ENCODE measurements around the gene TH.
A peak's percentile ranks its signal among the peaks of the same experiment; 100 is the strongest.
"Not testable (repeated sequence)": the region's sequence is repeated elsewhere in the genome, so short reads cannot be mapped to it uniquely, and the experiment has no call there.

TH gene

DNA sequence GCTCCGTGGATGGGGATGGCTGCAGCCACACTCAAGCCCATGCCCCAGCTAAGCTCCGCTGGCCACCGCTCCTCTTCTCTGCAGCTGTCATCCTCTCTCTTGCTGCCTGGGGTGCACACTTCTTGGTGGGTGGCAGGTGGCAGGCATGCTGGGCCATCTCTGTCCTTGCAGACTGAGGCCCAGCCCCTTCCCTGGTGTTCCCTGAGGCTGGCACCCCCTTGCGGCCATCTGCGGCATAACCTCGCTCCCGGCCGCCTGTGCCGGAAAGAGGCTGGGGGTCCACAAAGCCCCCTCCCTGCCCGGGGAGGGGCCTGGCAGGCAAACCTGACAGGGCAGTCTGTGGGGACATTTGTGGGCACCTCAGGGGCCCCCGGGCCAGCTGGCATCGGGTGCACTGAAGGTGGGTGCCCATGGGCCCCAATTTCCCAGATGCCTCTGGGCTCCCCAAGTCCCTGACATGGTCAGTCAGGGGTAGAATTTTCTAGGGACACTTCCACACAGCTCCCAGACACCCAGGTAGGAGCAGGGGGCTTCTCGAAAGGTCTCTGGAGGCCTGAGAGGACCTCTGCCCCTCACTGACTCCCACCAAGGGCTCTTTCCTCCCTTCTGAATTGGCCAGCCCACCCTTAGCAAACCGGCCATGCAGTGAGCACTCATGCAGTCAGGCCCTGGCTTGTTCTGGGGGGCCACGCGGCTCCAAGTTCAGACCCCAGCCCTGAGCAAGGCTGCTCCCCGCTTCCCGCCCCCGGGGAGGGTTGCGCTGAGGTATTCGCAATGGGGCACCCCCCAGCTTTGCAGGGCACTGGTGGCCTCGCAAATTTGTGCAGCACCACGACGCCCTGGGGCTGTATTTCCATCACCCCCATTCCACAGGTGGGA is 23.5 kb upstream of the TH start:
- DNase-seq: peak in 3 of 5 donors; percentile 20 to 24 (median 20)

DNA sequence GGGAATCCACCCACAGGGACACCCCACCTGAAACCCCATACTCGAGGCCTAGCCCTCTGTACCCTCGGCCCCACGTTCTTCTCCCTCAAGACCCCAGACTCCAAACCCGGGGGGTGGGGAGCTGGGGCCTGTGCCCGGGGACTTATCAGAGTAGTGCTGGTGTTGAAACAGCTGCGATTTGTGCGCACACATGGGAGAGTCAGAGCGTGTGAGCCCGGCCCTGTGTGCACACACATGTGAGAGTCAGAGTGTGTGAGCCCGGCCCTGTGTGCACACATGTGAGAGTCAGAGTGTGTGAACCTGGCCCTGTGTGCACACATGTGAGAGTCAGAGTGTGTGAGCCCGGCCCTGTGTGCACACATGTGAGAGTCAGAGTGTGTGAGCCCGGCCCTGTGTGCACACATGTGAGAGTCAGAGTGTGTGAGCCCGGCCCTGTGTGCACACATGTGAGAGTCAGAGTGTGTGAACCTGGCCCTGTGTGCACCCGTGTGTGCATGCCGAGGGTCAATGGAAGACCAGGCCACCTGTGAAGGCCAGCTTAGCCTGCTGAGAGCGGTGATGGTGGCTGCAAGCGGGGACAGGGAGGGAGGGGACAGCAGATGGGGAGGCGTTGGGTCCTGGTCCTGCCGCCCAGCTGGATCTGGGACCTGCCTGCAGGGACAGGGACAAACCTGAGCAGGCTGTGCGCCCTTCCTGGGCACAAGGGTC is 22.4 kb upstream of the TH start:
- DNase-seq: not testable (repeated sequence)

DNA sequence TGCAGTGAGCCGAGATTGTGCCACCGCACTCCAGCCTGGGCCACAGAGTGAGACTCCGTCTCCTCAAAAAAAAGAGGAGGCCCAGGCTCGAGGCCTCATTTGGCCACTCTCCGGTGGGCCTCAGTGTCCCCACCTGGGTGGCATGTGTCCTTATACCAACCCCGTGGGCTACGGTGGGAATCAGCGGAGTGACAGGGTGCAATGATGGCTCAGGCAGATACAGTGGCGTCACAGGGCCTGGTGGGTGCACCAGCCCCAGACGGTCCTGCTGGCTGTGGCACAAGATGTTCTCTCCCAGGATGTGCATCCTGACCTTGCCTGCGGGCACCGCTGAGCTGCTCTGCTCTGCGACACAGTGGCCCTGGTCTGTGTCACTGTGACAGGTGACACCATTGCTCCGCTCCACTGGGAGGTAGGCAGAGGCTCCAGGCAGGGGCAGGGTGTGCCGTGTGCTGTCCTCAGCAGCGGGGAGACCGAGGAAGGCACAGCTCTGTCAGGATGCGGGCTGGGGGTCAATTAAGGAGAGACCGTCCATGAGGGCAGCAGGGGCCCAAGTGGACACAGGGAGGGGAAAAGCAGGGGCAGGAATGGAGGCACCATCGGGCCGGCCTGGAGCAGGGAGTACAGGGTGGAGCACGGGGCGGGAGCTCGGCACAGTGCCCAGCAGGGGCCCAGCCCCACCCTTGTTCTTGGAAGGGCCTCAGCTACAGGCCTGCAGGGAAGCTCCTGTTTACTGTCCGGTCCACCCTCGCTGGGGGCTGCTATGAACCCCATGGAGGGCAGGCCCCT is 21.7 kb upstream of the TH start:
- no peak for DNase-seq

DNA sequence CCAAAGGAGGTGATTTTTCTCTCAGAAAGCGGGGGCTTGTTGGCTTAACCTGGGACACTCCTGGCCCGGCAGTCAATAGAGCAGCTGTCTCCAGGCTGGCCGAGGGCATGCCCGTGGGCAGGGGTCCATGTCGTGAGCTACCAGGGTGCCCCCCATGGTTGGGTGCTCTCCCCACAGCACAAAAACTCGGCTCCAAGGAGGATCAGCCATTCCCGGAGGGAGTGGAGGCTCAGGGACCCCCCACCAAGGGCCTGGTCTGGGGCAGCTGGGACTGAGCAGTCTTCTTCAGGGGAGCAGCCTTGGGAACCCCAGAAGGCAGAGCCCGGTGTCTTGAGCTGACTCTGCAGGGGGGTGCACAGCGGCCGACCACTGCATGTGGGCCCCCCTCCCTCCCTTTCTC is 20.8 kb upstream of the TH start:
- DNase-seq: no peak

DNA sequence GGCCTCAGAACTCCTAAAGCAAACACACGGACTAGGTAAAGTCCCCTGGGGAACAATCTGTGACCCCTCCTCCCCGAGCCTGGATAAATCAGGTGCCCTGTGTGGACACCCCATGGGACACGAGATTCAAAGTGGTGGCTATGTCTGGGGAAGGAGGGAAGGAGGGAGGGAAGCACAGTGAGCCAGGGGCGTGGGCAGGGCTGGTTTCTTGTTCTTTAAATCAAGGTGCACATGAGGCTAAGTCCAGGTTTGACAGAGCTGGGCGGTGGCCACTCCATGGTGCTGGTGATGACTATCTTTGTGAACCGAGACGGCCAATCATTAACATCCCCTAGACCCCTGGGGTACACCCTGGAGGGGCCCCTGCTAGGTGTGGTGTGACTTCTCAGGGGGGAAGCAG is 20.3 kb upstream of the TH start:
- no peak for DNase-seq

DNA sequence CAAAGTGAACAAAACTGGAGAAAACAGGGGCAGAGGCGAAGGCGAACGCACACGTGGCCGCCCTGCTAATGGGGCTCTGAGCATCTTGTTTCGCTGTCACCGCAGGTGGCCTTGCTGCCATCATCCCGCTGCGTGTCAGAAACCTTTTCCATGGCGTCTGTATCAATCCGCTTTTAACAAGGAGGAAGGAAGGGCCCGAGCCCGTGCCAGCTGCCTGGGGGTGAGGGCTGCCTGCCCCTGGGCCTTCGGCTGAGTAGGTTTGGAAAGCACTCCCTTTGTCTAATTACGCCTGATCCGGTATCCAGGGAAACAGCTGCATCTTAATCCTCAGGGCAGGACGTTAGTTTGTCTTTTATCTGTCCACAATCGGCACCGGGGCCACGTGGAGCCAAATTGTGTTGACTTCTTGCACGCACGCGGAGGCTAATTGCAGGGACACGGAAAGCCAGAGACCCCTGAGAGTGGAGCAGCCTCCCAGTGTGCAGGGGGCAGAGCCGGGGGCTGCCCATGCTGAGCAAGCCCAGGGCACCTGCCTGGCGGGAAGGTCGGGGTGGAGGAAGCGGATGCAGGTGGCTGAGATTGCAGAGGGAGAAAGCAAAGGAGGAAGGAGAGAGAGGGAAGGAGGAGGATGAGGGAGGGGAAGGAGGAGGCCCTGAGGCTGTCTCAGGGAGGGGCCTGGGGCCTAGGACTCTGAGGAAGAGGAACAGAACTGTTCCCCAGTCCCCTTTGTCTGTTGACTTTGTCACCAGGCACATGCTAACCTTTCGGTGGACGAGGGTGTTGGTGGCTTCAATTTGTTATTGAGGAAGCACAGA is 19.2 kb upstream of the TH start:
- DNase-seq: no peak

DNA sequence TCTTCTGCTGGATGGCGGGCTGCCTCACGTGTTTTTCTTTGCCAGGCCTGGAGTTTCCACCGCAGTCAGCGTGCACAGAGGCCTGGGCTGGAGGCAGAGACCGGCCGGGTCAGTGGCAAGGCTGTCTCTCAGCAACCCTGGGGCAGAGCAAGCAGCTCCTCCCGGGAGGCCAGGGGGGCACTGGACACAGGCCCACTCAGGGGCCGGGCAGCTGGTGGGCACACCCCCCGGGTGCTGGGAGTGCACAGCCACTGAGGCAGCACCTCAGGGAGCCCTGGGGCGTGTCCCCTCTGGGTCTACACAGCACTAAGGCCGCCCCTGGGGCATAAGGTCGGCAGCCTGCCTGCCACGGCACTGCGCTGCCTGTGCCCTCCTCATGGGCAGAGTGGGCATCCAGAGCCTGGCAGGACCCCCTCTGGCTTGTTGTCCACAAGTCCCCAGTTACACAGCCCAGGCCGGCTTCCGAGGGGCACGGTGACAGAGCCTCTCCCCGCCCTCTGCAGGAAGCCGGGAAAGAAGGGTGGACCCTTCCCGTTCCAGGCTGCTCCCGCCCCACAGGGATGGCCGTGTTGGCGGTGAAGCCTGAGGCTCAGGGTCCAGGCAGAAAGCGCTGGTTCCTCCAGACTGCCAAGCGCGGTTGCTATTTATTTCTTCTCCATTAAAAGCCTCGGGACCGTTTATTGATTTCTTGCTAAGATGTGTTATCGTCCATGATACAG is 18.5 kb upstream of the TH start:
- DNase-seq: no peak

DNA sequence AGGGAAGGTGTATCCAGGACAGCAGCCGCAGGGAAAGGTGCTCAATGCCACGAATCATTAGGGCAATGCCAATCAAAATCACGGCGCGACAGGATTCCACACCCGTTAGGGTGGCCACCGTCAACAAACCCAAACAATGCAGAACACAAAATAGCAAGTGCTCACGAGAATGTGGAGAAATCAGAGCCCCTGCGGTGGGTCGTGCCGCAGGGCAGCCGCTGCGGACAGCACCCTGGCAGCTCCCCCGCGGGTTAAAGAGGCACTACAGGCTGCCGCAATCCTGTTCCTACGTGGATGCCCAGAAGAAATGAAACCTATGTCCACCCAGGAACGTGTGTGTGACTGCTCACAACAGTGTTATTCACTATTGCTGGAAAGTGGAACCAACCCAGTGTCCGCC is 17.1 kb upstream of the TH start:
- DNase-seq: no peak

DNA sequence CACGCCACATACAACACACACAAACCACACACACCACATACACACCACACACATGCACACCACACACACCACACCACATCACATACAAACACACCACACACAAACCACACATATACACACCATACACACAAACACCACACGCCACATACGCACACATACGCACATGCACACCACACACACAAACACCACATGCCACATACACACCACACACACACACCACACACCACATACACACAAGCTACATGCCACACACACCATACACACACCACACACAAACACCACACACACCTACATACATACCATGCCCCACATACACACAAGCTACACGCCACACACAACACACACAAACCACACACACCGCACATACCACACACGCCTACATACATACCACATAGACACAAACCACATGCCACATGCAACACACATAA is 15.7 kb upstream of the TH start:
- no peak for DNase-seq

DNA sequence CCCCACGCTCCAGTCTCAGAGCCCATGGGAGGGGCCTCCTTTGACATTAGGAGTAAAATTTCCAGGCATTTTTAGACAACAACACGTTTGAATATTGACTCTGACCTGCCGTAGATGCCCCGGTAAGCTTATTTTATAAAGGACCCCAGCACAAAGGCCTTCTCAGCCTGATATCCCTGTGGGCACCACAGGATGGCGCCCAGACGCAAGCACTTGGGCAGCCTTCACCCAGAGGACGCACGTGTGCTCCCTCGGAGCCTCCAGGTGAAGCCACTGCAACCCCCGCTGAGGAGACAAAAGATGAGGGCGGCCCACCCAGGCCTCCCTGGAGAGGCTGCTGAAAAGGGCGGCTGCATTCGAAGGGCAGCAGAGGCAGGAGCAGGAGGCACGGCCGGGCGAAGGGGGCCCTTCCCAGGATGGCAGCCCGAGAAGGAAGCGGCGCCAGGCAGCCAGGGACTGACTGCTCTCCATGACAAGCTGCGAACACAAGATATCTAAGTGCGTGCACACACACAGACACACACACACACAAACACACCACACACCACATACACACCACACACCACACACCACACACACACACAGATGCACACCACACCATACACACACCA is 15.2 kb upstream of the TH start:
- peak in 3 of 5 donors; percentile 16 to 36 (median 18) for DNase-seq

DNA sequence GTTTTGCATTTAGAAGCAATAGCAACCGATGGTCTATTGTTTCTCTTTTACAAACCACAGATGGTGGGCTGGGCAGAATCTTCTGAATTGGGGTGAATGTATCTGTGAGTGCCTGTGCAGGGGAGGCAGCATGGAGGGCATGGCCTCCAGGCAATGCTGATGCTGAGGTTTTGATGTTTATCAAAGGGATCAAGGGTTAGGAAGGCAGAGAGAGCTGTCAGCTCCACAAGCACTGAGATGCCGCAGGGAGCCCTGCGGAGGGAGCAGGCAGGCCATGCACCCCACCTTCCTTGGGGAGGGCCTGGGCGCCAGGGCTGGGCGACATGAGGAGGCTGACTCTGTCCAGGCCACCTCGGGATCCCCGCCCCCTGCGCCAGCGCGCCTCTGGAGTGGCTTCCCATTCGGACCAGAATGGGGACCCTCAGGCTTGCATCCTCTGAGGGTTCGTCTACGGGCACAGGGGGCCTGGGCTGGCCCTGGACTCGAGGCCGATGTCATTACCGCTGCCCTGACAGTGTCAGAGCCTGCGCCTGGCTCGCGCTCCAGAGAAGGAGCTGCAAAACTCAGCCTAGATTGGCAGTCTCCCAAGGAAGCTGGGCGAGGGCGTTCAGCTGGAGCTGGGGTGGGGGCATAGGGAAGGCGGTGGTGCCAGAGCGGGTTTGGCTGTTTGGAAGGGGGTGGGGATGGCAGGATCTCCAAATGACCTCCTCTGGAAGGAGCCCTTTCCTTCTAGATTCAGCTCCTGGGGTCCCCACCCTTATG is 13.9 kb upstream of the TH start:
- no peak for DNase-seq

DNA sequence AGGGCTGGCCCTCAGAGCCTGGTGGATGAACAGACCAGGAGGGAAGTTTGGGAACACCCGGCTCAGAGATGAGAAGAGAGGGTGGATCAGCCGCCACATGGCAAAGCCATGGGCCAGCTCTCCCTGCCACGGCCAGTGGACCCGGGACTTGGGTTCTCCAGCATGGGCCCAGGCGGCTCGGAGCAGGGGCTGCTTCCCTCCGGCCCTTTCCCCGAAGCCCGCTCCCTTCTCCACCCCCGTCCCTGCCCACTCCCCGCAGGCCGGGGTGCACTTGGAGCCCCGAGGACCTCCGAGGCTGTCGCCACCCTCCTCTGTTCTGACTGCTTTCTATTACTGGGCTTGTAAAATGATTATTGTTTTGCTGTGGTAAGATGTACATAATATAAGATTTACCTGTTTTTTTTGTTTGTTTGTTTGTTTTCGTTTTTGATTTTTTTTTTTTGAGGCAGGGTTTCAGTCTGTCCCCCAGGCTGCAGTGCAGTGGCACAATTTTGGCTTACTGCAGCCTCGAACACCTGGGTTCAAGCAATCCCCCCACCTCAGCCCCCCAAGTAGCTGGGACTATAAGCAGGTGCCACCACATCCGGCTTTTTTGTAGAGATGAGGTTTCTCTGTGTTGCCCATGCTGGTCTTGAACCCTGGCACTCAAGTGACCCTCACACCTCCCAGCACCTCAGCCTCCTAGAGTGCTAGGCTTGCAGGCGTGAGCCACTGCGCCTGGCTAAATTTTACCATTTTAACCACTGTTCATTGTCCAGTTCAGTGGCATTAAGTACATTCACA is 11.3 kb upstream of the TH start:
- DNase-seq: no peak

DNA sequence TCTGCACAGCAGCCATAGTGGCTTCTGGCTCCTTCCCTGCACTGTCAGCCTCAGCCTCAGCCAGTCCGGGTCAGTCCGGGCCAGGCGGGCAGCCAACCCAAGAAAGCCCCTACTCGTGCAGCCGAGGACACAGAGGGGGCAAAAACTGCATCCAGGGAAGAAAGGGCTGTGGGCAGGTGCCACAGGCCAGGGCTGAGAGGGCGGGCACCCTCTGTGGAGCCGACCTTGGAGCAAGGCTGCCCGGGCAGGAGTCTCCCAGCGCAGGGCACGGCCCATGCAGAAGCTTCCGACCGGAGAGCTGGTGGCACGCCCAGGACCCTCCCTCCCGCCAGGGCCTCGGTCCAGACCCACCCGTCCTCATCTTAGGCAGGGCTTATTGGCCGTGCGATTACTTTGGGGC is 10.5 kb upstream of the TH start:
- no peak for DNase-seq

DNA sequence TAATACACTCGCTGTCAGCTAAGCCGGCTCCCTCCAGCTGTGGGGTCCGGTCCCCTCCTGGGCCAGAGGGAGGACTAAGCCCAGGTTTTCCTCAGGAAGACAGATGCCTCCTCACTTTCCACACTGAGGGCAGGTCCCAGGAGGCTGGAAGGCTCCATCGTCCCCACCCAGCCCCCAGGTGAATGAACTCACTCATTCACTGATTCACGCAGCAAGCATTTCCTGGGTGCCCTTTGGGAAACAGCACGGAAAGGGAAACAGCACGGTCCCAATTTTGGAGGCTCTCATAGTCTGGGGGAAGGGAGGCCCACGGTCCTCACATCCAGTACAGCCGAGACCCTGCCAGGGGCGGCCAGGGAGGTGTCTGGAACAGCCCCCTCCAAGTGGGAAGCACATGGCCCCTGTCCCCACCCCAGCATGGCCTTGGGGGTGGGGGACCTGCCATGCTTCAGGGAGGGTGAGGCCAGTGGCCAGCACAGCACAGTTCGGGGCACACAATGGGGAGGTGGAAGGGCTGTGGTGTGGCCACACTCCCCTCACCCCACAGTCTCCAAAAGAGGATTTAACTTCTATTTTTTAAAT is 9.3 kb upstream of the TH start:
- no peak for DNase-seq

DNA sequence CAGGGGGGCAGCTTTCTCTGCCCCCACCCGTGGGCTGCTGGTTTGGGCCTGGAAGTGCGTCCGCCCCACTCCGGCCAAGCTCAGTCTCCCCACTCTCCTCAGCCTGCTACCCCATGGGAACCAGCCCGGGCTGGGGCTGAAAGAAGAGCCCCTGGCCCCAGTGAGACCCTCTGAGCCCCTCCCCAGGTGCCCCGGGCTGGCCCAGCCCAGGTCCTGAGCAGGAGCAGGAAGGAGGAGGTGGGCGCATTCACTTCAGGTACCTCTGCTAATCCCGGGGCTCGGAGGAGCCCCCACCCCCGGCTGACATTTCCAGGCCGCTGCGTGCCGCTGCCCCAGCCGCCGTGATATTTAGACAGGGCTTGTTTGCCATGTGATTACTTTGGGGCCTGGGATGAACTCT is 8.7 kb upstream of the TH start:
- DNase-seq: no peak

DNA sequence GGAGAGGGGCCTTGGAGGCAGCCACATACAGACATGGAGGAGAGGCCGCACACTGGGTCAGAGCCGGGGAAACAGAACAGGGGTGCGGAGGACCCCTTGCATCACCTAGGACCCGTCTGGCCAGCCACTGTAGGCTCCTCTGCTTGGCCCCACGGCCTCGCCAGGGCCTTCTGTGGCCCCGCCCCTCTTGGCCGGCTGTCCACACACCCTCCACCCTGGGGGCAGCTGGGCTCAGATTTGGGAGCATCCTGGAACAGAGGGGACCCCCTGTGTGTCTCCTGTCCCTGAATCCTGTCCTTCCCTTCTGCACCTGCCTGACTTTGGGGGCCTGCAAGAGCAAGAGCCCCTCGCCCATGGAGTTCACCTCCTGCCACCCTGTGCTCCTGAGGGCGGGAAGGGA is 7.9 kb upstream of the TH start:
- DNase-seq: no peak

DNA sequence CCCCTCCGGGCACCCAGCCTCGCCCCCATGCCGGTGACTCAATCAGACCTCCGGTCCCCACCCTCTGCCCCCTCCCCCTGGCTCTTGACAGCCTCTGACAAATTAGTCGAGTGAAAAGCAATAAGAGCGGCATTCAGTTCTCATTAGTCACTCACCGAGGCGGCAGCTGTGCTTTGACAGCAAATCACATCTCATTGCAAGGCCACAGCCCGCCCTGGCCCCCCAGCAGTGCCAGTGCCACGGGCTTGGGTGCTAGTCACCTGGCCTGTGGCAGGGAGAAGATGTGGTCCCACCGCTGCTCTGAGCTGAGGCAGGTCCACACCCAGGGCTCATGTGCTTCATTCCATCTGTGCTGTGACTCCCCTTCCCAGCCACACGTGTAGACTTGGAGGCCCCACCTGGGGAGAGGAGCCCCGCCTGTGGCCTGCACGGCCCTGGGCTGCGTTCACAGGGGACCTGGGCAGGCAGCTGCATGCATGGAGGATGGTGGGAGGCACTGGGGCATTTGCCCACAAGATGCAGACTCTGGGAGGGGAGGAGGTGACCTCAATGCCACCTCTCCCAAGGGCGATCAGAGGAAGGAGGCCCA is 7.4 kb upstream of the TH start:
- no peak for DNase-seq

DNA sequence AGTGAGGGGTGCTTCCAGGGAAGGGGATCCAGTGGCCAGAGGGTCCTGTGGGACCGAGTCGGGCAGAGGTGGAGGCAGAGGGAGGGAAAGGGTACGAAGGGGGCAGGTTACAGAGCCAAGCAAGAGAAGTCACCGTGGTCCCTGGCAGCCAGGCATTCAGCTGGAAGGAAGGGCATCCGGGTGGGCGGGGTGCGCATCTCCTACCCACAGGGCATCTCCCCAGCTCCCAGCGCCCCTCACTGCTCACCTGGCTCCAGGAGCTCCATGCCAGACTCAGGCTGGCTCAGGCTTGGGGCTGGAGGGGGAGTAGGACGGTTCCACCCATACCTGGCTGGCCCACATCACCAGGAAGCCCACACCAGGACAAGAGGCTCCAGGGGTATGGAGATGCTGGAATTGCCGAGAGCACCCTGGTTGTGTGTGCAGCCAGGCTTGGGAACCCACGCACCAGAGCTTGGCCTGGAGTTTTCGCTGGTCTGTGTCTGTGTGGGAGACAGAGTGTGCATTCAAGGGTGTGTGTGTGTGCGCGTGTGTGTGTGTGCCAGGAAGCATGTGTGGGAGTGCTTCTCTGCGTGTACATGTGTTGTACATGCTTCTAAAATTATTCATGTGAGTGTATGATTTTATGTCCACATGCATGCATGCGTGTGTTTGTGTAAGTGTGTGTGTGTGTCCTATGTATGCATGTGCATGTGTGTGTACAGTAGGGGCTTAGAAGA is 6.6 kb upstream of the TH start:
- DNase-seq: not testable (repeated sequence)
